ENCODE measurements around the gene GNAL.
A peak's percentile ranks its signal among the peaks of the same experiment; 100 is the strongest.

GNAL gene

DNA sequence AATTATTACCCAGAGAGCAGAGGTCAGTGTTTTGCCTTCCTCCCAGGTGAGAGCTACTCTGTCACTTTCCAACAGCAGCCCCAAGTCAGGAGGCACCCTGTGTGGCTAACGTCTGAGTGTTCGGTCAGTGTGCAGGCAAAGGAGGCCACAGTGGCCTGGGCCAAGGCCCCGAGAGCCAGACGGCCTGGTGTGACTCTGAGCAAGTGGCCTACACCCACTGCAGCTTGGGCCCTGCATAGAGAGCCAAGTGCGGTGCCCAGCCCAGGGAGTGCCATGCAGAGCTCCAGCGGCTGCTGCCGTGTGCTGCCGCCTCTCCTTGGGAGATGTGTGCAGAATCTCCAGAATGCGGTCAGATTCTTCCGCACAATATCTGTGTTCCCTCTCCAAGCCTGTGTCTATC, 70.4 kb downstream of the GNAL start:
- Histone ChIP-seq H3K27ac (ENCODE audit: low read length) (no peak overlapping the region), H3K36me3 (ENCODE audit: insufficient read depth, low read length) (no peaks in the 10 kb centered on the region), H3K27me3 (ENCODE audit: insufficient read depth, low read length, poor library complexity) (peaks cover 13% of the 10 kb centered on the region), H3K9ac (ENCODE audit: low read depth, low read length) (no peak overlapping the region), H3K4me2 (ENCODE audit: insufficient read depth, low read length) (no peak overlapping the region), H2AFZ (ENCODE audit: low read depth, low read length) (no peak overlapping the region), H3K4me1 (ENCODE audit: insufficient read depth, low read length) (peaks cover 10% of the 10 kb centered on the region), H3K9me3 (ENCODE audit: insufficient read depth, low read length, severe bottlenecking) (no peaks in the 10 kb centered on the region), H4K20me1 (ENCODE audit: insufficient read depth, low read length) (no peaks in the 10 kb centered on the region), H3K4me3 (ENCODE audit: low read depth in 1 of 2, low read length in 2 of 2) (no peak overlapping the region), H3K79me2 (ENCODE audit: insufficient read depth, low read length) (no peaks in the 10 kb centered on the region)
- no peak for TF ChIP-seq EZH2 (IDR thresholded peaks at IDR 0.05; ENCODE audit: borderline replicate concordance, low read depth, low read length, severe bottlenecking)
- TF ChIP-seq, protein P1, sequence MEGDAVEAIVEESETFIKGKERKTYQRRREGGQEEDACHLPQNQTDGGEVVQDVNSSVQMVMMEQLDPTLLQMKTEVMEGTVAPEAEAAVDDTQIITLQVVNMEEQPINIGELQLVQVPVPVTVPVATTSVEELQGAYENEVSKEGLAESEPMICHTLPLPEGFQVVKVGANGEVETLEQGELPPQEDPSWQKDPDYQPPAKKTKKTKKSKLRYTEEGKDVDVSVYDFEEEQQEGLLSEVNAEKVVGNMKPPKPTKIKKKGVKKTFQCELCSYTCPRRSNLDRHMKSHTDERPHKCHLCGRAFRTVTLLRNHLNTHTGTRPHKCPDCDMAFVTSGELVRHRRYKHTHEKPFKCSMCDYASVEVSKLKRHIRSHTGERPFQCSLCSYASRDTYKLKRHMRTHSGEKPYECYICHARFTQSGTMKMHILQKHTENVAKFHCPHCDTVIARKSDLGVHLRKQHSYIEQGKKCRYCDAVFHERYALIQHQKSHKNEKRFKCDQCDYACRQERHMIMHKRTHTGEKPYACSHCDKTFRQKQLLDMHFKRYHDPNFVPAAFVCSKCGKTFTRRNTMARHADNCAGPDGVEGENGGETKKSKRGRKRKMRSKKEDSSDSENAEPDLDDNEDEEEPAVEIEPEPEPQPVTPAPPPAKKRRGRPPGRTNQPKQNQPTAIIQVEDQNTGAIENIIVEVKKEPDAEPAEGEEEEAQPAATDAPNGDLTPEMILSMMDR (IDR thresholded peaks at IDR 0.05; ENCODE audit: borderline replicate concordance, extremely low read depth, low read length, poor library complexity, severe bottlenecking), result no peak
- ATAC-seq (ENCODE audit: insufficient read depth, low read depth) (no peak), DNase-seq (no peak)

DNA sequence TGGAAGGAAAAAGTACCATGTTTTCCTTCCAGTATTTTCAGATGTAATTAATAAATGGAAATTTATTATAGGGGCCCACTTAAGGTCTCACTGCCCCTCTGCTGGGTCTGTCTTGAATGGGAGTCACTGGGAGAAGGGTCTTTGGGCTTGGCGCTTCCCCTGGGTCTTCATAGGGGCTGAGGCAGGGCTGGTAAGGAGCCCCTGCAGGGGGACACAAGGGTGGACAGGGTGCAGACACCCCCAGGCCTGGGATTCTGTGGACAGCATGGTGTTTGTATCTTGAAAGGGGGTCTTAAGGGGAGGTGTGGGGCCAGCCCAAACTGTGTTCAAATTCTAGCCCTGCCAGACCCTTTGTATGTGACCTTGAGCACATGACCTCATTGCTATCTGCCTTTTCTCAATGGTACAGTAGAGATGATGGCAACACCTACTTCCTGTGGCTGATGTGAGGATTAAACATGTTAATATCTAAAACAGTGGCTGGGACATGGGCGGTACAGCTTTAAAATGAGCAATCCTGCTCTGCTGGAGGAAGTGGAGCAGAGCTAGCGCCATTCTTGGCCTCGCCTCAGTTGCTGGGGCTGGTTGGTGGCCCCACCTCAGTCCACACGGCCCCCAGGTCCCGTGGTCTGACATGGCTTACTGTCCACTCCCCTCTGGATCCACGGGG, 71.6 kb downstream of the GNAL start:
- no peaks in the 10 kb centered on the region for H3K36me3 ChIP-seq (ENCODE audit: insufficient read depth, low read length)
- no peak overlapping the region for H3K4me2 ChIP-seq (ENCODE audit: insufficient read depth, low read length)
- H3K4me1 ChIP-seq (ENCODE audit: insufficient read depth, low read length), result peaks cover 10% of the 10 kb centered on the region
- no peak for TF ChIP-seq EZH2 (IDR thresholded peaks at IDR 0.05; ENCODE audit: borderline replicate concordance, low read depth, low read length, severe bottlenecking)
- TF ChIP-seq, protein P1 (IDR thresholded peaks at IDR 0.05; ENCODE audit: borderline replicate concordance, extremely low read depth, low read length, poor library complexity, severe bottlenecking), result no peak
- DNase-seq (no peak), ATAC-seq (ENCODE audit: insufficient read depth, low read depth) (peak; percentile 49)
- H3K79me2 ChIP-seq (ENCODE audit: insufficient read depth, low read length), result no peaks in the 10 kb centered on the region
- H3K27me3 ChIP-seq (ENCODE audit: insufficient read depth, low read length, poor library complexity), result peaks cover 13% of the 10 kb centered on the region
- no peak overlapping the region for H3K4me3 ChIP-seq (ENCODE audit: low read depth in 1 of 2, low read length in 2 of 2)
- no peaks in the 10 kb centered on the region for H4K20me1 ChIP-seq (ENCODE audit: insufficient read depth, low read length)
- H3K27ac ChIP-seq (ENCODE audit: low read length), result no peak overlapping the region
- no peaks in the 10 kb centered on the region for H3K9me3 ChIP-seq (ENCODE audit: insufficient read depth, low read length, severe bottlenecking)
- no peak overlapping the region for H2AFZ ChIP-seq (ENCODE audit: low read depth, low read length)
- H3K9ac ChIP-seq (ENCODE audit: low read depth, low read length), result no peak overlapping the region

DNA sequence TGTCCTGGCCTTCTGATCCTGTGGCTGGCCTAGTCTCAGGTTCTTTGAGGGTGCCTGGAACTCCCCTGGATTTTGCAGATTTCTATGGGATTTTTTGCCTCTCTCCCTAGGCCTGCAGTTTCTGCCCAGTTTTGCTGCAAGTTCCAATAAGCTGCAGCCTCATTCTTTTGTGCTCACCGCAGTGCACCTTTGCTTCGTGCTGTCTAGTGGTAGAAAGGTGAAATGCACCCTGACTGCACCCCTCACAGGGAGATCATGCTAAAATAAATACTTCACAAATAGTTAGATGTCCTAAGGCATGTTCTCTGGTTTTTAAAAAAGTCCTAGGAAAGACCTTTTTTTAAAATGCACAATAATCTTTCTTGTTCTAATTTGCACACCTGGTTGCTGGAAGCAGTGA, 72.5 kb downstream of the GNAL start:
- peaks cover 10% of the 10 kb centered on the region for H3K4me1 ChIP-seq (ENCODE audit: insufficient read depth, low read length)
- no peaks in the 10 kb centered on the region for H3K79me2 ChIP-seq (ENCODE audit: insufficient read depth, low read length)
- H3K9me3 ChIP-seq (ENCODE audit: insufficient read depth, low read length, severe bottlenecking), result no peaks in the 10 kb centered on the region
- H3K36me3 ChIP-seq (ENCODE audit: insufficient read depth, low read length), result no peaks in the 10 kb centered on the region
- H3K4me2 ChIP-seq (ENCODE audit: insufficient read depth, low read length), result no peak overlapping the region
- no peak overlapping the region for H2AFZ ChIP-seq (ENCODE audit: low read depth, low read length)
- no peak overlapping the region for H3K27ac ChIP-seq (ENCODE audit: low read length)
- H3K9ac ChIP-seq (ENCODE audit: low read depth, low read length), result no peak overlapping the region
- ATAC-seq (ENCODE audit: insufficient read depth, low read depth) (peak; percentile 42; the same call in 1 of the 3 replicates), DNase-seq (no peak)
- H4K20me1 ChIP-seq (ENCODE audit: insufficient read depth, low read length), result no peaks in the 10 kb centered on the region
- no peak for TF ChIP-seq EZH2 (IDR thresholded peaks at IDR 0.05; ENCODE audit: borderline replicate concordance, low read depth, low read length, severe bottlenecking)
- TF ChIP-seq, protein P1 (IDR thresholded peaks at IDR 0.05; ENCODE audit: borderline replicate concordance, extremely low read depth, low read length, poor library complexity, severe bottlenecking), result peak; percentile 49
- no peak overlapping the region for H3K4me3 ChIP-seq (ENCODE audit: low read depth in 1 of 2, low read length in 2 of 2)
- peaks cover 13% of the 10 kb centered on the region for H3K27me3 ChIP-seq (ENCODE audit: insufficient read depth, low read length, poor library complexity)

All from DND-41 (cell line).